Sigmoid colon (tissue), 7 donors: ENCODE results near the gene NCKAP5L. TPM values are rescaled to one million over a fixed set of nuclear protein-coding genes. Genes with fewer than 3 reads are reported as not detected.

Experiments used
- DNase-seq: peaks from one replicate; pipeline ENCODE4 v3.0.0-alpha.2; 2019
- H3K27ac ChIP-seq, 4 donors: fragments of 200-600 bp; sonication (generic); one replicate each; pipeline ENCODE4 v1.5.1; 2016 to 2019; ENCODE audit warnings: mild to moderate bottlenecking in 1 of 4
- H3K27me3 ChIP-seq, 3 donors: fragments of 200-600 bp; sonication (generic); one replicate each; pipeline ENCODE4 v1.5.1; 2019; ENCODE audit warnings: mild to moderate bottlenecking in 1 of 3
- H3K36me3 ChIP-seq, 4 donors: fragments of 200-600 bp; sonication (generic); one replicate each; pipeline ENCODE4 v1.5.1; 2016 to 2019
- H3K4me1 ChIP-seq, 4 donors: fragments of 200-600 bp; sonication (generic); one replicate each; pipeline ENCODE4 v1.5.1; 2017 to 2019
- H3K4me3 ChIP-seq, 4 donors: fragments of 200-600 bp; sonication (generic); one replicate each; pipeline ENCODE4 v1.5.1; 2017 to 2019; ENCODE audit warnings: mild to moderate bottlenecking in 2 of 4, moderate library complexity in 1 of 4
- H3K9me3 ChIP-seq, 4 donors: fragments of 200-600 bp in 3 of 4; sonication (generic) in 3 of 4; one replicate each; pipeline versions ENCODE4 v1.5.1 to v1.6.1; 2013 to 2019
- EP300 ChIP-seq, 4 donors: sonication (generic); formaldehyde crosslinking; IDR thresholded peaks; one replicate each; pipeline ENCODE4 v1.6.1; 2017; ENCODE audit warnings: antibody characterized with exemption in 4 of 4
- POLR2A ChIP-seq, 2 donors: fragments of 450-650 bp; IDR thresholded peaks; one replicate each; pipeline ENCODE4 v1.6.1; 2016; ENCODE audit warnings: antibody characterized with exemption in 2 of 2, mild to moderate bottlenecking in 2 of 2, moderate library complexity in 2 of 2
- POLR2AphosphoS5 ChIP-seq, 4 donors: sonication (generic); formaldehyde crosslinking; IDR thresholded peaks; one replicate each; pipeline ENCODE4 v1.6.1; 2017; ENCODE audit warnings: antibody characterized with exemption in 4 of 4
- WGBS, 2 donors: extraction: QIAGEN DNeasy Blood & Tissue Kit; methylation state at CpG; one replicate each; pipeline ENCODE4 v1.1.7; 2013; 5-methylcytosine and 5-hydroxymethylcytosine counted together
- intact Hi-C: fragments of 100-400 bp; cut with DNase I; formaldehyde crosslinking; loops from one replicate; pipeline ENCODE4 v1.15.1; 2023
- polyA plus RNA-seq, 3 donors: library from polyadenylated mRNA; stranded (reverse); fragments of 200-250 nt; gene quantifications; one replicate each; pipeline ENCODE4 v1.2.3, GENCODE V29; 2013
- total RNA-seq, 4 donors: library from RNA; depleted of rRNA; stranded (reverse); fragments of >200 nt; gene quantifications; one replicate each; pipeline ENCODE4 v1.1.0, GENCODE V29; 2016
- TF ChIP-seq, protein P1 (sequence below), 4 experiments: fragments of 450-650 bp in 3 of 4; fragments of 200-600 bp in 1 of 4; IDR thresholded peaks; one replicate each; pipeline ENCODE4 v1.5.1; 2016 to 2019; ENCODE audit warnings: antibody characterized with exemption in 4 of 4, mild to moderate bottlenecking in 3 of 4, moderate library complexity in 2 of 4
- donor health status: healthy with polysubstance abuse.
- donor health status: Bipolar disorder and iron deficiency.
- donor health status: healthy.

Gene NCKAP5L
- total and polyA plus RNA-seq, 7 donors: 0.92 to 23.3 (median 10.0) TPM

DNA sequence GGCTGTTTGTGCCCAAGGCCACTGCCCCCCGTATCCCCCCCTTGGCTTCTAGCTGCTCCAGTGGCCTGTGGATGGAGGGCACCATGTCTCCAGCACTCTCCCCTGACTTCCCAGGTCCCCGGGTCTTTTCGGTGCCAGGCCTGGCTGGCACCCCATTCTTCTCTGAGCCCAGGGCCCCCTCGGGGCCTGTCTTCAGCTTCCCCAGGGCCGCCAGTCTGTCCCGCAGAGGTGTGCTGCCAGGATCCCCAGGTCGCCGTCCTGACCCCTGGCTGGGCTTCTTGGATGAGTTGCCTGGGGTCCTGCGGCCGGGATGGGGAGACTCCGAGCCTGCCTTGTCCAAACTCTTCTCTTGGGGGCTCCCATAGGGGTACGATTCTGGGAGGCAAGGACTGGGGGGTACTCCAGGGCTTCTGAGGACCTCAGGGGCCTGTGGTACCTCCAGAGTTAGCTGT is 32.5 kb downstream of the NCKAP5L start:
- intact Hi-C loops: no loop called here
- peaks cover 0 to 6% (median 0%) of the 10 kb centered on the region in 4 donors for H3K4me1 ChIP-seq
- no peaks in the 10 kb centered on the region for H3K27me3 ChIP-seq
- WGBS, 2 donors: 90 to 92% methylated on average over 12 of the region's 12 CpGs
- peaks cover 0 to 72% (median 25%) of the 10 kb centered on the region in 4 donors for H3K36me3 ChIP-seq
- H3K27ac ChIP-seq: no peak overlapping the region
- DNase-seq: no peak
- no peak overlapping the region for H3K4me3 ChIP-seq
- no peak for TF ChIP-seq POLR2A (IDR thresholded peaks at IDR 0.05)
- TF ChIP-seq POLR2AphosphoS5 (IDR thresholded peaks at IDR 0.05): no peak
- TF ChIP-seq, protein P1, sequence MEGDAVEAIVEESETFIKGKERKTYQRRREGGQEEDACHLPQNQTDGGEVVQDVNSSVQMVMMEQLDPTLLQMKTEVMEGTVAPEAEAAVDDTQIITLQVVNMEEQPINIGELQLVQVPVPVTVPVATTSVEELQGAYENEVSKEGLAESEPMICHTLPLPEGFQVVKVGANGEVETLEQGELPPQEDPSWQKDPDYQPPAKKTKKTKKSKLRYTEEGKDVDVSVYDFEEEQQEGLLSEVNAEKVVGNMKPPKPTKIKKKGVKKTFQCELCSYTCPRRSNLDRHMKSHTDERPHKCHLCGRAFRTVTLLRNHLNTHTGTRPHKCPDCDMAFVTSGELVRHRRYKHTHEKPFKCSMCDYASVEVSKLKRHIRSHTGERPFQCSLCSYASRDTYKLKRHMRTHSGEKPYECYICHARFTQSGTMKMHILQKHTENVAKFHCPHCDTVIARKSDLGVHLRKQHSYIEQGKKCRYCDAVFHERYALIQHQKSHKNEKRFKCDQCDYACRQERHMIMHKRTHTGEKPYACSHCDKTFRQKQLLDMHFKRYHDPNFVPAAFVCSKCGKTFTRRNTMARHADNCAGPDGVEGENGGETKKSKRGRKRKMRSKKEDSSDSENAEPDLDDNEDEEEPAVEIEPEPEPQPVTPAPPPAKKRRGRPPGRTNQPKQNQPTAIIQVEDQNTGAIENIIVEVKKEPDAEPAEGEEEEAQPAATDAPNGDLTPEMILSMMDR (IDR thresholded peaks at IDR 0.05): no peak
- no peak for TF ChIP-seq EP300 (IDR thresholded peaks at IDR 0.05)
- H3K9me3 ChIP-seq: no peaks in the 10 kb centered on the region

DNA sequence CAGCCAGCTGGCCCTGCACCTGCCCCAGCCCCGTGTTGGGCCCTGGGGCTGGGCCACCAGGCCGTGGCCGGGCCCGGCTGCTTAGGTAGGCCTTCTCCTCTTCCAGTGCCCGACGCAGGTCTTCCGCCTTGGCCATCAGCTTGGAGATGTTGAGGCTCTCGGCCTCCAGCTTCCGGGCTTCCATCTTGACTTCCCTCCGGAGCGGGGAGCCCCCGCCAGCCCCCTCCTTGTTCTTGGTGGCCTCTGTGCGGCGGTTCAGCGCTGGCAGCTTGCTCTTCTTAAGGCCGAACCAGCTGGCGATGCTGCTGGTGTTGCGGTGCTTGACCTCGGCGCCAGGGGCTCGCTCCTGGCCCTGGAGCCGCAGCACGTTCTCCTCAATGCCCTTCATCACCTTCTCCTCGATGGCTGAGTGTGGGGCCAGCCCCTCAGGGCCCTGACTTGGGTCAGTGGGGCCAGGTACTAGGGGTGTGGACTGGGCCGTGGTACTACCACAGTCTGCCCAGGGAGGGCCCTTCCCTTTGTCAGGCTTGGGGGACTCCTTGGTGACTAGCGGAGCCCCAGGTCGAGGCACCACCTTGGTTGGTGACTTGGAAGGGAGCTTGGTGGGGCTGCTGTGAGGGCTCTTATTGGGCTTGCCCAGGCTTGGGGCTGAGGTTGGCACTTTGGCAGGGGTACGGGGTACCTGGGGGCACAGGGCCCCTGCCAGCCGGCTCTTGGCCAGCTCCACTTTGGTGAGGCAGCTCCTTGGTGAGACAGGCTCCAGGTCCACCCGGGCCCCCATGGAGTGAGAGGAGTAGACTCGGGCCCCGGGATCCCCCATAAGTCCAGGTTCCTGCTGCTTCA is 33.2 kb downstream of the NCKAP5L start:
- Histone ChIP-seq H3K27ac (no peak overlapping the region), H3K27me3 (no peaks in the 10 kb centered on the region), H3K4me3 (no peak overlapping the region), H3K36me3 (peaks cover 0 to 67% (median 24%) of the 10 kb centered on the region in 4 donors), H3K9me3 (no peaks in the 10 kb centered on the region), H3K4me1 (peaks cover 0 to 6% (median 0%) of the 10 kb centered on the region in 4 donors)
- peak; percentile 60 for DNase-seq
- no peak for TF ChIP-seq POLR2A (IDR thresholded peaks at IDR 0.05)
- TF ChIP-seq POLR2AphosphoS5 (IDR thresholded peaks at IDR 0.05): peak in 1 of 4 donors; percentile 18
- TF ChIP-seq, protein P1 (IDR thresholded peaks at IDR 0.05): no peak
- TF ChIP-seq EP300 (IDR thresholded peaks at IDR 0.05): no peak
- intact Hi-C loops: no loop called here
- WGBS, 2 donors: 92 to 94% methylated on average over 32 of the region's 32 CpGs

DNA sequence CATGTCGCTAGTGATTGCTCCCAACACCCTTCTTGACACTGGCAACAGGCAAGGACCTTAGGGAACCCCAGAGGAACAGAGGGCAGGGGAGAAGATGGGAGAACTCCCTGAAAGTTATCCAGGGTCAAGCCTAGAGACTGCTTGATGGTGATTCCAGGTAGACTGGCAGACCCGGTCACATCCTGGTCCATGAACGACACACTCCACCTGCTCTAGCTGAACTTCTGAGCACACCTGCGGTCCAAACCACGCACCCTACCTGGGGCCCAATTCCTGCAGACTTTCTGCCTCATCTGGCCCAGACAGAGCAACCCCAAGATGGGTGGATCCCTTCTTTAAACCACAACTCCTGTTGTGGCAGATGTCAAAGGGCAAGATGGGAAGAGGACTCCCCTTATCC is 34.2 kb downstream of the NCKAP5L start:
- peak; percentile 39 for DNase-seq
- intact Hi-C loops: no loop called here
- Histone ChIP-seq H3K36me3 (peaks cover 0 to 57% (median 24%) of the 10 kb centered on the region in 4 donors), H3K9me3 (no peaks in the 10 kb centered on the region), H3K27me3 (no peaks in the 10 kb centered on the region), H3K4me3 (no peak overlapping the region), H3K4me1 (peaks cover 0 to 6% (median 0%) of the 10 kb centered on the region in 4 donors), H3K27ac (no peak overlapping the region)
- WGBS, 2 donors: 93 to 95% methylated on average over 5 of the region's 5 CpGs
- no peak for TF ChIP-seq POLR2A (IDR thresholded peaks at IDR 0.05)
- TF ChIP-seq EP300 (IDR thresholded peaks at IDR 0.05): no peak
- TF ChIP-seq, protein P1 (IDR thresholded peaks at IDR 0.05): no peak

DNA sequence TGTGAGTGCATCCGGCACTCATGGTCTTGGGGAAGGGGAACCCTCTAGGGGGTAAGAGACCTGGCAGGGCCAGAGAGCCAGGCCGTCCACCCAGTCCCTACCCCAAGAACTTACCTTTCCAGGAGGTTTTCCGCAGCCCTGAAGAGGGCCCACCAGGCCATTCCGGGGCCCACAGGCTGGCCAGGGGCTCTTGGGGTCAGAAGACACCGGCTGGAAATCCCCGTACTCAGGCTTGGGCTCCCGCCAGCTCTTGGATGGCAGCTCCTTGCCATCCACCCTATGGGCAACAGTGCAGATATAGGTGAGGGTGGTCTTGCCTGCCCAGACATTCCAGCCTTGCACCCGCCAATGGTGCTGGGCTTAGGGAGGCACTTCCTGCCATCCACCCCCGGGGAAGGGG is 34.6 kb downstream of the NCKAP5L start:
- 92 to 94% methylated on average over 9 of the region's 9 CpGs for WGBS, 2 donors
- no peak for TF ChIP-seq POLR2A (IDR thresholded peaks at IDR 0.05)
- no peak for TF ChIP-seq EP300 (IDR thresholded peaks at IDR 0.05)
- TF ChIP-seq POLR2AphosphoS5 (IDR thresholded peaks at IDR 0.05): no peak
- TF ChIP-seq, protein P1 (IDR thresholded peaks at IDR 0.05): no peak
- no peaks in the 10 kb centered on the region for H3K27me3 ChIP-seq
- H3K4me1 ChIP-seq: peaks cover 0 to 6% (median 0%) of the 10 kb centered on the region in 4 donors
- DNase-seq: peak; percentile 63
- H3K27ac ChIP-seq: no peak overlapping the region
- peaks cover 0 to 55% (median 22%) of the 10 kb centered on the region in 4 donors for H3K36me3 ChIP-seq
- intact Hi-C loops: no loop called here
- H3K9me3 ChIP-seq: no peaks in the 10 kb centered on the region
- H3K4me3 ChIP-seq: no peak overlapping the region
